ENCODE data around the gene TLX3. TPM values are rescaled to one million over a fixed set of nuclear protein-coding genes. Genes with fewer than 3 reads are reported as not detected.
"Not testable (repeated sequence)": the region's sequence is repeated elsewhere in the genome, so short reads cannot be mapped to it uniquely, and the experiment has no call there.

TLX3 gene
- total RNA-seq, 1 donor from 2014 or later = not detected

DNA sequence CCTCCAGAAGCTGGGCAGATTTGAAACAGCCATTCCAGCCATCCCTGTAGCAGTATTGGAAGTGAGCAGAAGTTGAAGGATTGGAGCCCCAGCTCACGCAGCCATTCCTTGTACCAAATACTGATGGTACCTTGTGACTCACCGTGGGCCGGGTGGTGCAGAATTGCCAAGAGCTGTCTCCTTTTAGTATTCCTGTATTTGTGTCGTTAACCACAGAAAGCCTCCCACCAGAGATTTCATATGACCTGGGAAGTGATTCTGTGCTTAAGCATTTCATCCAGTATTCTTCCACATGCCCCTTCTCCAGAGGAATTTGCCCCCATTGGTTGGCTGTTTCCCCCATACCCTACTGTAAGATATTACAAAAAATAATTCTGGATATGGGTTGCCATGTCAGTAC lies 17.7 kb upstream of the TLX3 start:
- Histone ChIP-seq H3K27me3 (no peaks in the 10 kb centered on the region), H3K27ac (no peak overlapping the region), H3K36me3 (no peaks in the 10 kb centered on the region), H3K9me3 (no peaks in the 10 kb centered on the region), H3K4me3 (no peak overlapping the region), H3K4me1 (no peaks in the 10 kb centered on the region)
- intact Hi-C loops (cut with DNase I) = no loop called here
- no peak for DNase-seq (ENCODE audit: extremely low spot score in 2 of 2)
- TF ChIP-seq, protein P1, sequence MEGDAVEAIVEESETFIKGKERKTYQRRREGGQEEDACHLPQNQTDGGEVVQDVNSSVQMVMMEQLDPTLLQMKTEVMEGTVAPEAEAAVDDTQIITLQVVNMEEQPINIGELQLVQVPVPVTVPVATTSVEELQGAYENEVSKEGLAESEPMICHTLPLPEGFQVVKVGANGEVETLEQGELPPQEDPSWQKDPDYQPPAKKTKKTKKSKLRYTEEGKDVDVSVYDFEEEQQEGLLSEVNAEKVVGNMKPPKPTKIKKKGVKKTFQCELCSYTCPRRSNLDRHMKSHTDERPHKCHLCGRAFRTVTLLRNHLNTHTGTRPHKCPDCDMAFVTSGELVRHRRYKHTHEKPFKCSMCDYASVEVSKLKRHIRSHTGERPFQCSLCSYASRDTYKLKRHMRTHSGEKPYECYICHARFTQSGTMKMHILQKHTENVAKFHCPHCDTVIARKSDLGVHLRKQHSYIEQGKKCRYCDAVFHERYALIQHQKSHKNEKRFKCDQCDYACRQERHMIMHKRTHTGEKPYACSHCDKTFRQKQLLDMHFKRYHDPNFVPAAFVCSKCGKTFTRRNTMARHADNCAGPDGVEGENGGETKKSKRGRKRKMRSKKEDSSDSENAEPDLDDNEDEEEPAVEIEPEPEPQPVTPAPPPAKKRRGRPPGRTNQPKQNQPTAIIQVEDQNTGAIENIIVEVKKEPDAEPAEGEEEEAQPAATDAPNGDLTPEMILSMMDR (IDR thresholded peaks at IDR 0.05) = no peak
- TF ChIP-seq POLR2AphosphoS5 (IDR thresholded peaks at IDR 0.05; ENCODE audit: insufficient read depth in 1 of 2, low read depth in 1 of 2) (no peak), POLR2A (IDR thresholded peaks at IDR 0.05) (no peak)

DNA sequence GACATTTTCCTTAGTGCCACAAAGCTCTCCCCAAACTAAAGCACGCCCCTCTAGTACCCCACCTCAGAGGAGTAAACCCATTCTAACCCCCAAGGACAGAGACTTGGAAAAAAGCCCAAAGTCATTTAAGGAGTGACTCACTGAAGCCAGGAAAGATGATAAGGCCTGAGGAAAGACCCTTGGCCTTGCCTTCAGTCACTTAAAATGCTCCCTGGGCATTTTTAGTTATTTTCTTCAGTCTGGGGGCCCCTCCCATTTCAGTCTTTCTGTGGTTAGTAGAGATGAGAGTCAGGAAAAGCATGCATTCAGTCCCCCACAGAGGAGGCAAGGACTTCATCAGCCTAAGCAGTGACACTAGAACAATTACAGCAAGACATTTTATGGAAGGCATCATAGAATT lies 13.7 kb upstream of the TLX3 start:
- Histone ChIP-seq H3K27me3 (no peaks in the 10 kb centered on the region), H3K27ac (no peak overlapping the region), H3K9me3 (no peaks in the 10 kb centered on the region), H3K36me3 (no peaks in the 10 kb centered on the region), H3K4me1 (no peaks in the 10 kb centered on the region), H3K4me3 (no peak overlapping the region)
- TF ChIP-seq POLR2A (IDR thresholded peaks at IDR 0.05) (no peak), POLR2AphosphoS5 (IDR thresholded peaks at IDR 0.05; ENCODE audit: insufficient read depth in 1 of 2, low read depth in 1 of 2) (no peak)
- TF ChIP-seq, protein P1 (IDR thresholded peaks at IDR 0.05) = no peak
- DNase-seq (ENCODE audit: extremely low spot score in 2 of 2) = no peak
- intact Hi-C loops (cut with DNase I) = no loop called here

DNA sequence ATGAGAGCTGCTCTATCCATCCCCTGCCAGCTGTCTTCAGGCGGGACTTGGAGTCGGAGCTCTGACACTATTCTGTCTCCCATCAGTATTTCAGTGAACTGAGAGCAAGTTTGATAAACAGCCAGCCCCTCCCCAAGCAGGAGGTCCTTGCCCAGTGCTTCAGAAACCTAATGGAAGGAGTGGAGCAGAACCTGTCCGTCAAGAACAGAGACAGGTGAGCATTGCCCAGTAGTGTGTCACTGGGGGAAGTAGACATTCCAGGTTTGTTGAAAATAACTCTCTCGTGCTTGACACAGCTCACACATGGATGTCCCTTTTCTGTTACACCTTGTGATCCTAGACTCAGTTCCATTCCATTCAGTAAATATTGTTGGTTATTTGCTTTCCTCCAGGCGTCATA lies 13.2 kb upstream of the TLX3 start:
- Histone ChIP-seq H3K4me1 (no peaks in the 10 kb centered on the region), H3K27ac (no peak overlapping the region), H3K4me3 (no peak overlapping the region), H3K27me3 (no peaks in the 10 kb centered on the region), H3K36me3 (no peaks in the 10 kb centered on the region), H3K9me3 (no peaks in the 10 kb centered on the region)
- intact Hi-C loops (cut with DNase I) = no loop called here
- TF ChIP-seq, protein P1 (IDR thresholded peaks at IDR 0.05) = no peak
- TF ChIP-seq POLR2AphosphoS5 (IDR thresholded peaks at IDR 0.05; ENCODE audit: insufficient read depth in 1 of 2, low read depth in 1 of 2) (no peak), POLR2A (IDR thresholded peaks at IDR 0.05) (no peak)
- DNase-seq (ENCODE audit: extremely low spot score in 2 of 2) = no peak

DNA sequence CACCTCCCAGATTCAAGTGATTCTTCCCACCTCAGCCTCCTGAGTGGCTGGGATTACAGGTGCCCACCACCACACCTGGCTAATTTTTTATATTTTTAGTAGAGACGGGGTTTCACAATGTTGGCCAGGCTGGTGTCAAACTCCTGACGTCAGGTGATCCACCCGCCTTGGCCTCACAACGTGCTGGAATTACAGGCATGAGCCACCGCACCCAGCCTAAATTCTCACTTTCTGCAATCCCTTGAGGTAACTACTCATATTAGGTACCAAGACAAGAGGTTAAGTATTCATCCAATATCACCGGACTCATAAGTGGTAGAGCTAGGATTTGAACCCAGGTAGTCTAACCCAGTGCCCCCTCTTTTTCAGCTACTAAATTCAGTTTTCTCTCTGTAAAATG lies 11.1 kb upstream of the TLX3 start:
- DNase-seq (ENCODE audit: extremely low spot score in 2 of 2); H3K36me3 ChIP-seq; H3K4me3 ChIP-seq; H3K27me3 ChIP-seq; H3K4me1 ChIP-seq; H3K9me3 ChIP-seq; H3K27ac ChIP-seq; intact Hi-C loops (cut with DNase I): not testable (repeated sequence)

DNA sequence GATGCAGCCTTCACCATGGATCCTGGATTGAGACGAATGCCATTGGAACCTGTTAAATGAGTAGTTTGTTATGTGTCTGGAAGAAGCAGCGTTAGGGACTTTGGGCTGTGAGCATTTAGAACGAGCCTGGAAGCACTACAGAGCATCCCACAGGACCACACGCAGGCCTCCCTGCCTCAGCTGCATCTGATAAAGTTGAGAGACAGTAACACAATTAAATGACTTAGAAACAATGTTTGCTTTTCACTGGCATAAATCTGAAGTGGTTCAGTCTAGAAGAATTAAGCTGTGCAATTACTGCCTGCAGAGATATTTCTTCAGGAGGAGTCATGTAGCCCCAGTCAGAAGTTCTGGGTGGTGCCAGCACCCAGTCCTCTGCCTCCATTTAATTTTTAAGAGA lies 9.8 kb upstream of the TLX3 start:
- H3K4me3 ChIP-seq = no peak overlapping the region
- H3K36me3 ChIP-seq = no peaks in the 10 kb centered on the region
- H3K27ac ChIP-seq = no peak overlapping the region
- no peaks in the 10 kb centered on the region for H3K27me3 ChIP-seq
- DNase-seq (ENCODE audit: extremely low spot score in 2 of 2) = no peak
- no peaks in the 10 kb centered on the region for H3K4me1 ChIP-seq
- H3K9me3 ChIP-seq = no peaks in the 10 kb centered on the region
- TF ChIP-seq POLR2AphosphoS5 (IDR thresholded peaks at IDR 0.05; ENCODE audit: insufficient read depth in 1 of 2, low read depth in 1 of 2) = no peak
- TF ChIP-seq POLR2A (IDR thresholded peaks at IDR 0.05) = no peak
- TF ChIP-seq, protein P1 (IDR thresholded peaks at IDR 0.05) = no peak
- intact Hi-C loops (cut with DNase I) = no loop called here

DNA sequence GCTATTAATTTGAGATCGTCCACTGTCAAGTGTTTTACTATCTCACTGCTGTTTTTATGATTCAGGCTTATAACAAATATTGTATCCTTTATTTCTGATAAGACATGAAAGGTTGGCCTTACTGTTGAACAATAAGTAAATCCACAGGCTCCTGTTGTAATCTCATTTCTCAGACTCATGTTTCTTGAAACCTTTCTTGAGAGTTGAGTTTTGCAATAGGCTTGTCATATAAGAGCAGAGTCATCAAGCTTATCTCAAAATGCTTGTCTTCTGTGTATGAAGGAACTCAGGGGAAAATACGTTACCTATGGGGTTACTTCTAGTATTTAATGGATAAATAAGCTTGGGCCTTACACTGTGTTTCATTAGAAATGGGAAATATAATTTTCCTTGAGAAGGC lies 9.2 kb upstream of the TLX3 start:
- Histone ChIP-seq H3K36me3 (no peaks in the 10 kb centered on the region), H3K4me3 (no peak overlapping the region), H3K4me1 (no peaks in the 10 kb centered on the region), H3K27me3 (no peaks in the 10 kb centered on the region), H3K27ac (no peak overlapping the region), H3K9me3 (no peaks in the 10 kb centered on the region)
- no peak for DNase-seq (ENCODE audit: extremely low spot score in 2 of 2)
- TF ChIP-seq POLR2A (IDR thresholded peaks at IDR 0.05) (no peak), POLR2AphosphoS5 (IDR thresholded peaks at IDR 0.05; ENCODE audit: insufficient read depth in 1 of 2, low read depth in 1 of 2) (no peak)
- TF ChIP-seq, protein P1 (IDR thresholded peaks at IDR 0.05) = no peak
- intact Hi-C loops (cut with DNase I) = no loop called here
